Tibial artery (tissue), 4 donors: ENCODE data around the gene DLEC1.

Experiments
- DNase-seq, 2 donors: peaks; one replicate each; pipeline ENCODE4 v3.0.0-alpha.2; 2019
- H3K27ac ChIP-seq, 2 donors: fragments of 200-600 bp; sonication (generic) in 1 of 2; 1 replicate in 1 of 2; 2 replicates in 1 of 2; pipeline ENCODE4 v1.5.1; 2018 to 2019; ENCODE audit warnings: mild to moderate bottlenecking in 1 of 2
- H3K27me3 ChIP-seq, 2 donors: fragments of 200-600 bp; sonication (generic) in 1 of 2; one replicate each; pipeline versions ENCODE4 v1.5.1 to v1.6.0; 2016 to 2019
- H3K36me3 ChIP-seq, 3 donors: fragments of 200-600 bp; sonication (generic) in 2 of 3; one replicate each; pipeline ENCODE4 v1.5.1; 2016 to 2019; ENCODE audit warnings: mild to moderate bottlenecking in 2 of 3
- H3K4me1 ChIP-seq, 4 donors: fragments of 200-600 bp; sonication (generic) in 2 of 4; 1 replicate in 3 of 4; 2 replicates in 1 of 4; pipeline ENCODE4 v1.5.1; 2016 to 2019
- H3K4me3 ChIP-seq, 2 donors: fragments of 200-600 bp; sonication (generic) in 1 of 2; 1 replicate in 1 of 2; 2 replicates in 1 of 2; pipeline ENCODE4 v1.5.1; 2018 to 2019; ENCODE audit warnings: mild to moderate bottlenecking in 2 of 2
- H3K9me3 ChIP-seq, 3 donors: fragments of 200-600 bp; sonication (generic) in 1 of 3; one replicate each; pipeline ENCODE4 v1.5.1; 2016 to 2019
- intact Hi-C: fragments of 100-400 bp; cut with DNase I; formaldehyde crosslinking; loops from one replicate; pipeline ENCODE4 v1.15.0; 2023; ENCODE audit warnings: low total_unique reads
- TF ChIP-seq, protein P1 (sequence below), 2 experiments: fragments of 200-600 bp in 1 of 2; fragments of 450-650 bp in 1 of 2; IDR thresholded peaks; one replicate each; pipeline ENCODE4 v1.5.1; 2017 to 2019; ENCODE audit warnings: antibody characterized with exemption in 2 of 2, mild to moderate bottlenecking in 1 of 2, moderate library complexity in 1 of 2

Gene DLEC1

DNA sequence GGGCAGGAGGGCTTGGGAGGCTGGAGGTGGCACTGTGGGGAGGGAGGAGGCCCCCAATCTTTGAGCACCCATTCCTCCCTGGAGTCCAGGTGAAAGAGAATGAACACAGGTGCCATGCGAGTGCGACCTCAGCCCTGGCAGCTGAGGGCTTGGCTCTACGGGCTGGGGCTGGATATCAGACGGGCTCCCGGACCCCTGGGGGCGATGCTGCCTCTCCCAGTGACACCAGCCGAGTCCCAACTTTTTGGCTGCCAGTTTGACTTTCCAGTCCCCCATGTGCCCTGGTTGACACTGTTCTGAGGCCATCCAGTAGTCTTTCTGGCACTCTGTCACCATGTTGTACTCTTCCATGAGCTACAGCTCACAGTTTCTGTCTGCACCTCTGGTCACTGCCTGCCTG, 47.2 kb upstream of the DLEC1 start:
- intact Hi-C loops = no loop called here
- no peaks in the 10 kb centered on the region for H3K9me3 ChIP-seq
- no peaks in the 10 kb centered on the region for H3K36me3 ChIP-seq
- no peaks in the 10 kb centered on the region for H3K27me3 ChIP-seq
- peak in 1 of 2 donors; percentile 47 for DNase-seq
- TF ChIP-seq, protein P1, sequence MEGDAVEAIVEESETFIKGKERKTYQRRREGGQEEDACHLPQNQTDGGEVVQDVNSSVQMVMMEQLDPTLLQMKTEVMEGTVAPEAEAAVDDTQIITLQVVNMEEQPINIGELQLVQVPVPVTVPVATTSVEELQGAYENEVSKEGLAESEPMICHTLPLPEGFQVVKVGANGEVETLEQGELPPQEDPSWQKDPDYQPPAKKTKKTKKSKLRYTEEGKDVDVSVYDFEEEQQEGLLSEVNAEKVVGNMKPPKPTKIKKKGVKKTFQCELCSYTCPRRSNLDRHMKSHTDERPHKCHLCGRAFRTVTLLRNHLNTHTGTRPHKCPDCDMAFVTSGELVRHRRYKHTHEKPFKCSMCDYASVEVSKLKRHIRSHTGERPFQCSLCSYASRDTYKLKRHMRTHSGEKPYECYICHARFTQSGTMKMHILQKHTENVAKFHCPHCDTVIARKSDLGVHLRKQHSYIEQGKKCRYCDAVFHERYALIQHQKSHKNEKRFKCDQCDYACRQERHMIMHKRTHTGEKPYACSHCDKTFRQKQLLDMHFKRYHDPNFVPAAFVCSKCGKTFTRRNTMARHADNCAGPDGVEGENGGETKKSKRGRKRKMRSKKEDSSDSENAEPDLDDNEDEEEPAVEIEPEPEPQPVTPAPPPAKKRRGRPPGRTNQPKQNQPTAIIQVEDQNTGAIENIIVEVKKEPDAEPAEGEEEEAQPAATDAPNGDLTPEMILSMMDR (IDR thresholded peaks at IDR 0.05) = no peak
- peaks cover 0 to 19% (median 6%) of the 10 kb centered on the region in 4 donors for H3K4me1 ChIP-seq
- no peak overlapping the region for H3K27ac ChIP-seq
- H3K4me3 ChIP-seq = no peak overlapping the region

DNA sequence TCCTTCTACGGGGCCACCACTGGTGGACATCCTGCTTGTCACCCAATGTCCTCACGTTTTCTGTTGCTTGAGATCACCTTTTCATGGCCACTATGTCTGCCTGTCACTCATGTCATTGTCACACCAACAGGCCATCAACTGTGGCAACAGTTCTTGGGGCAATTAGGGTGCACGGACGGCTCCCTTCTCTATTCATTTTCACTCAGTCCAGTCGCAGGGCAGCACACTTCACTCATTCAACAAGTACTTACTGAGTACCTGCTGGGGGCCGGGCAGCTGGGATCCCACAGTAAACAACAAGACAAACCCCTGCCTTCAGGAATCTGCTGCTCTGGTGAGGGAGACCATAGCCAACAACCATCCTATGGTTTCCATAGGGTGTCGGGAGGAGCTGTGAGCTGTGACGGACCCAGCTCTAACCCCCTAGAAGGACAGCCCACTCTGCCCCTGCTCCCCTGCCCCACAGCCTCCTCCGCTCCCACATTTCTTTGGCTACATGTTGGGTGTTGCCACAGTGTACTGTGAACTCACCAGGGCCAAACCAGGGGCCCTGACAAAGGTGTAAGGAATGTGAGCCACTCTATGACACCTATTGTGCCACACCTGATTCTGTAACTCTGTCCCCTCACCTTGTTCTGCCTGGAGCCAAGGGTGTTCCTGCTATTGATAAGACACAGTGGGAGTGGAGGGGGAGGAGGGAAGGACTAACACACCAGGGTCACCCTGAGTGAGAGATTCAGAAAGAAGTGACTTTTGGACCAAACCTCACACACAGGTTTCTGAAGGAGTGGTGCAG, 46.5 kb upstream of the DLEC1 start:
- intact Hi-C loops = no loop called here
- Histone ChIP-seq H3K9me3 (no peaks in the 10 kb centered on the region), H3K27me3 (no peaks in the 10 kb centered on the region), H3K36me3 (no peaks in the 10 kb centered on the region), H3K4me1 (peaks cover 0 to 19% (median 6%) of the 10 kb centered on the region in 4 donors), H3K4me3 (no peak overlapping the region), H3K27ac (no peak overlapping the region)
- peak; percentile 20 to 51 for DNase-seq
- TF ChIP-seq, protein P1 (IDR thresholded peaks at IDR 0.05) = no peak

DNA sequence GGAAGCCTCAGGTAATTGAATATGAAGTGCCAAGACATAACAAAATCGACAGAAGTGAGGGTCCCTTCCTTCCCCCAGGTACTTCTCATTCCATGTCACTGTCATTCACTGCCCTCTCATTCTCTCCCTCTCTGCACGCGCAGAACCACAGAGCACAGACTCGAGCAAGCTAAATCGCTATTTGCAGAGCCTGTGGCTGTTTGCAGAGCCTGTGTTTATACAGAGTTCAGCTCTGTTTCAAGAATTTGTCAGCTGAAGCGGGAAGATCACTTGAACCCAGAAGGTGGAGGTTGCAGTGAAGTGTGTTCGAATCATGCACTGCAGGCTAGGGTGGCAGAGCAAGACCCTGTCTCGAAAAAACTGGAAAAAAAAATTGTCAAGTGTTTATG, 45.9 kb upstream of the DLEC1 start:
- Histone ChIP-seq H3K36me3 (no peaks in the 10 kb centered on the region), H3K4me3 (no peak overlapping the region), H3K9me3 (no peaks in the 10 kb centered on the region), H3K4me1 (peaks cover 0 to 23% (median 10%) of the 10 kb centered on the region in 4 donors), H3K27me3 (no peaks in the 10 kb centered on the region), H3K27ac (no peak overlapping the region)
- TF ChIP-seq, protein P1 (IDR thresholded peaks at IDR 0.05) = no peak
- DNase-seq = peak in 1 of 2 donors; percentile 11
- intact Hi-C loops = no loop called here

DNA sequence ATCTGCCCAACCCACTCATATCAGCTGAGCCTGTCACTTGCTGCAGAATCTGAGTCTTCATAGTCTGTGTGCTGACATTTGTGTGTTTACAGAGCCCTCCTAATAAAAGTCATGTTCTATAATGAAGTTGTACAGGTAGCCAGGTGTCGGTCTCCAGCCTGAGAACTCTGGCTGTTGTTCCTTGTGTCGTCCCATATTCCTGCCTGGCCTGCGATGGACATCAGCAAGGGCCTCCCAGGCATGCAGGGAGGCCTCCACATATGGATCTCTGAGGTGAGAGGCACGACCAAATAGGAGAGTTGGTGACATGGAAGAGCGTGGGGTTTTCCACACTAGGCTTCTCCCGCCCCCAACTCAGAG, 45.6 kb upstream of the DLEC1 start:
- no peak for DNase-seq
- intact Hi-C loops = no loop called here
- H3K27ac ChIP-seq = peak overlapping the region; percentile 58 to 61
- H3K4me1 ChIP-seq = peaks cover 0 to 27% (median 13%) of the 10 kb centered on the region in 4 donors
- H3K9me3 ChIP-seq = no peaks in the 10 kb centered on the region
- no peaks in the 10 kb centered on the region for H3K27me3 ChIP-seq
- peak overlapping the region; percentile 50 to 60 for H3K4me3 ChIP-seq
- TF ChIP-seq, protein P1 (IDR thresholded peaks at IDR 0.05) = no peak
- H3K36me3 ChIP-seq = no peaks in the 10 kb centered on the region

DNA sequence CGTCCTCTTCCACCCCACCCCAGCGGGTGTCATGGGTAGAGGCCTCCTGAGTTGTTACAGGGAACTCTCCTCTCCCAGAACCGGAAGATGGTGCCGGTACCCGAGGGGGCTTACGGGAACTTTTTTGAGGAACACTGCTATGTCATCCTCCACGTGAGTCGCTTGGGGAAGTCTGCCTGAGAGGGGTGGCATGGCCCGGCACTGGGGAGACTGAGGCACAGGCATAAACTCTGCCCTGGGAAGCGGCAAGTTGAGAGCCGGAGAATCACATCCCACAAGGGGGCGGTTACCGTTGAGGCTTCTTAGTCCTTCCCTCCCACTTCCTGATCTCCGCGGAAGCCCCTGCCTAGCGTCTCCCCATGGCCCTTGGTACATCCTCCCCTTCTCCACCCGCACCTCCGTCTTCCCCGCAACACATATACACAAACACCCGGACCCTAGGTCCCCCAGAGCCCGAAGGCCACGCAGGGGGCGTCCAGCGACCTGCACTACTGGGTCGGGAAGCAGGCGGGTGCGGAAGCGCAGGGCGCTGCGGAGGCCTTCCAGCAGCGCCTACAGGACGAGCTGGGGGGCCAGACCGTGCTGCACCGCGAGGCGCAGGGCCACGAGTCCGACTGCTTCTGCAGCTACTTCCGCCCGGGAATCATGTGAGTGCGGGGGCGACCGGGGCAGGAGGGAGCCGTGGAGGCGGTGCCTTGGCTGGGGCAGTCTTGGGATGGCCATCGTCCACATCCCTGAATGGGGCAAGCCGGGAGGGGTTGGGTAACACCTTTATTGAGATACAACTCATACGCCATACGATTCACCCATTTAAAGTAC, 45.0 kb upstream of the DLEC1 start:
- Histone ChIP-seq H3K36me3 (no peaks in the 10 kb centered on the region), H3K4me3 (peak overlapping the region; percentile 50 to 60), H3K27ac (peak overlapping the region; percentile 58 to 61), H3K9me3 (no peaks in the 10 kb centered on the region), H3K27me3 (no peaks in the 10 kb centered on the region), H3K4me1 (peaks cover 0 to 30% (median 16%) of the 10 kb centered on the region in 4 donors)
- intact Hi-C loops = no loop called here
- peak; percentile 86 to 92 for DNase-seq
- TF ChIP-seq, protein P1 (IDR thresholded peaks at IDR 0.05) = no peak
